ENCODE data around the gene UBR2. TPM values are rescaled to one million over a fixed set of nuclear protein-coding genes. Genes with fewer than 3 reads are reported as not detected.

Gene UBR2
- total and polyA plus RNA-seq, 2 experiments from 2014 or later, result 10.9 to 22.6 TPM

DNA sequence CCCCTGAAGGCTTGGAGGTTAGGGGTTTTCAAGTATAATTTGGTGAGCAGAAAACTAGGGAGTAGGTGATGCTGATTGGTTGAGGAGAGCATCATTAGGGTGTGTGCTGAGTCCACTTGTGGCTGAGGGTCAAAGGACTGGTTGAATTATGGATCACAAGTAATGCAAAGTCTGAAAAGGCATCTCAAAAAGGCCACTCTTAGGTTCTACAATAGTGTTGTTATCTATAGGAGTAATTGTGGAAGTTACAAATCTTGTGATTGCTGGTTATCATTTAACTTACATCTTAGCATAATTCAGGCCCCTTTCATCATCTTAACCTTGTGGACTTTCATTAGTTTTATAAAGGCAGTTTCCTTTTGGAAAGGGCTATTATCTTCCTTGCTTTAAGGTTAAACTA is 60.8 kb downstream of the UBR2 start:
- H3K4me1 ChIP-seq (ENCODE audit: low read depth), result no peaks in the 10 kb centered on the region
- no peak overlapping the region for H3K27ac ChIP-seq
- H3K27me3 ChIP-seq, result no peaks in the 10 kb centered on the region
- TF ChIP-seq, protein P1, sequence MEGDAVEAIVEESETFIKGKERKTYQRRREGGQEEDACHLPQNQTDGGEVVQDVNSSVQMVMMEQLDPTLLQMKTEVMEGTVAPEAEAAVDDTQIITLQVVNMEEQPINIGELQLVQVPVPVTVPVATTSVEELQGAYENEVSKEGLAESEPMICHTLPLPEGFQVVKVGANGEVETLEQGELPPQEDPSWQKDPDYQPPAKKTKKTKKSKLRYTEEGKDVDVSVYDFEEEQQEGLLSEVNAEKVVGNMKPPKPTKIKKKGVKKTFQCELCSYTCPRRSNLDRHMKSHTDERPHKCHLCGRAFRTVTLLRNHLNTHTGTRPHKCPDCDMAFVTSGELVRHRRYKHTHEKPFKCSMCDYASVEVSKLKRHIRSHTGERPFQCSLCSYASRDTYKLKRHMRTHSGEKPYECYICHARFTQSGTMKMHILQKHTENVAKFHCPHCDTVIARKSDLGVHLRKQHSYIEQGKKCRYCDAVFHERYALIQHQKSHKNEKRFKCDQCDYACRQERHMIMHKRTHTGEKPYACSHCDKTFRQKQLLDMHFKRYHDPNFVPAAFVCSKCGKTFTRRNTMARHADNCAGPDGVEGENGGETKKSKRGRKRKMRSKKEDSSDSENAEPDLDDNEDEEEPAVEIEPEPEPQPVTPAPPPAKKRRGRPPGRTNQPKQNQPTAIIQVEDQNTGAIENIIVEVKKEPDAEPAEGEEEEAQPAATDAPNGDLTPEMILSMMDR (IDR thresholded peaks at IDR 0.05; ENCODE audit: low read depth, low read length), result no peak
- H3K36me3 ChIP-seq, result peaks cover 11% of the 10 kb centered on the region
- no peaks in the 10 kb centered on the region for H3K9me3 ChIP-seq (ENCODE audit: low read depth)
- no peak overlapping the region for H3K4me3 ChIP-seq
- no peak for DNase-seq (ENCODE audit: low read depth in 1 of 2, low spot score in 1 of 2)

DNA sequence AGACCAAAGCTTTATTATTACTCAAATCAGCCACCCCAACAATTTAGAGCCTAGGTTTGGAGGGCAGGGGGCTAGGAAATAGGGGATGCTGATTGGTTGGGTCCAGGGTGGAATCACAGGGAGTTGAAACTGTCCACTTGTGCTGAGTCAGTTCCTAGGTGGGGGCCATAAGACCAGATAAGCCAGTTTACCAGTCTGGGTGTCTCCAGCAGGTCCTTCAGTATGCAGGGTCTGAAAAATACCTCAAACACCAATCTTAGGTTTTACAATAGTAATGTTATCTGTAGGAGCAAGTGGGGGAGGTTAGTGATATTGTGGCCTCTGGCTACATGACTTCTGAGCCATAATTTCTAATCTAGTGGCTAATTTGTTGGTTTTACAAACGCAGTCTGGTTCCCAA is 63.2 kb downstream of the UBR2 start:
- no peaks in the 10 kb centered on the region for H3K9me3 ChIP-seq (ENCODE audit: low read depth)
- TF ChIP-seq, protein P1 (IDR thresholded peaks at IDR 0.05; ENCODE audit: low read depth, low read length), result no peak
- no peaks in the 10 kb centered on the region for H3K4me1 ChIP-seq (ENCODE audit: low read depth)
- peak overlapping the region; percentile 48 for H3K27ac ChIP-seq
- no peak for DNase-seq (ENCODE audit: low read depth in 1 of 2, low spot score in 1 of 2)
- H3K4me3 ChIP-seq, result no peak overlapping the region
- H3K27me3 ChIP-seq, result no peaks in the 10 kb centered on the region
- H3K36me3 ChIP-seq, result peaks cover 4% of the 10 kb centered on the region

DNA sequence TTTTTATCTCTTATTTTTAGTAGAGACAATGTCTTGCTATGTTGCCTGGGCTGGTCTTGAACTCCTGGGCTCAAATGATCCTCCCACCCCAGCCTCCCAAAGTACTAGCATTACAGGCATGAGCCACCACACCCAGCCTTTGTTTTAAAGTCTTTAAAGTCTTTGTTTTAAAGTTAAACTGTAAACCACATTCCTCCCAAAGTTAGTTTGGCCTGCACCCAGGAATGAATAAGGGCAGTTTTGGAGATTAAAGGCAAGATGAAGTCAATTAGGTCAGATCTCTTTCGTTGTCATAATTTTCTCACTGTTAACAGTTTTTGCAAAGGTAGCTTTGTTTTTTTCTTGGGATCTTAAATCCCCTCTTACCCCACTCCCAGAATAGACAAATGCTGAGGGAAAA is 63.8 kb downstream of the UBR2 start:
- Histone ChIP-seq H3K9me3 (ENCODE audit: low read depth) (no peaks in the 10 kb centered on the region), H3K36me3 (peaks cover 10% of the 10 kb centered on the region), H3K4me3 (no peak overlapping the region), H3K27me3 (no peaks in the 10 kb centered on the region), H3K27ac (peak overlapping the region; percentile 55), H3K4me1 (ENCODE audit: low read depth) (no peaks in the 10 kb centered on the region)
- TF ChIP-seq, protein P1 (IDR thresholded peaks at IDR 0.05; ENCODE audit: low read depth, low read length), result no peak
- DNase-seq (ENCODE audit: low read depth in 1 of 2, low spot score in 1 of 2), result peak in 1 of 2 donors; percentile 33

DNA sequence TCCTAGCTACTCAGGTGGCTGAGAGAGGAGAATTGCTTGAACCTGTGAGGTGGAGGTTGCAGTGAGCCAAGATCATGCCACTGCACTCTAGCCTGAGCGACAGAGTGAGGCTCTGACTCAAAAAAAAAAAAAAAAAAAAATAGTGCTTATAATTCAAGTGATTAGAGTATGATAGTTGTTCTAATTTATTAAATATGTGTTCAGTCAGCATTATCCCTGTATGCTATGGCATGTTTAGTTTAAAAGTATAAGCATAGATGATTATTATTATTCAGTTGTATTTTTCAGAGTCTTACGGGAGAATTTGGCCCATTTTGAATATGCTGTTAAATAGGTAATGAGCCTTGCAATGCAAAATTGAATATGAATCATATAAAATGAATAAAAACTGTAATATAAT is 64.8 kb downstream of the UBR2 start:
- no peak for DNase-seq (ENCODE audit: low read depth in 1 of 2, low spot score in 1 of 2)
- peaks cover 13% of the 10 kb centered on the region for H3K36me3 ChIP-seq
- H3K27ac ChIP-seq, result no peak overlapping the region
- no peaks in the 10 kb centered on the region for H3K27me3 ChIP-seq
- TF ChIP-seq, protein P1 (IDR thresholded peaks at IDR 0.05; ENCODE audit: low read depth, low read length), result no peak
- no peaks in the 10 kb centered on the region for H3K4me1 ChIP-seq (ENCODE audit: low read depth)
- H3K4me3 ChIP-seq, result no peak overlapping the region
- H3K9me3 ChIP-seq (ENCODE audit: low read depth), result no peaks in the 10 kb centered on the region

DNA sequence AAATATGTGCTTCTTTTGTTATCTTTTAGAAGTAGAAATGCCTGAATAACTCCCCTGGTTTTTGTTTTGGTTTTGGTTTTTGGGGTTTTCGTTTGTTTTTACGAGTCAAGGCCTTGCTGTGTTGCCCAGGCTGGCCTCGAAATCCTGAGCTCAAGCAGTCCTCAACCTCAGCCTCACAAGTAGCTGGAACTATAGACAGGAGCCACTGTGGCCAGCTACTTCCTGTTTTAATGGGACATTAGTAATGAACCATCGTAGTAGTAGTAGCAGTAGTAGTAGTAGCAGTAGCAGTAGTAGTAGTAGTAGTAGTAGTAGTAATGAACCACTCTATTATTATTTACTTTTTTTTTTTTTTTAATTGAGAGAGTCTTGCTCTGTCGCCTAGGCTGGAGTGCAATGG is 66.0 kb downstream of the UBR2 start:
- TF ChIP-seq, protein P1 (IDR thresholded peaks at IDR 0.05; ENCODE audit: low read depth, low read length), result no peak
- no peak for DNase-seq (ENCODE audit: low read depth in 1 of 2, low spot score in 1 of 2)
- Histone ChIP-seq H3K4me1 (ENCODE audit: low read depth) (no peaks in the 10 kb centered on the region), H3K27me3 (no peaks in the 10 kb centered on the region), H3K4me3 (no peak overlapping the region), H3K27ac (no peak overlapping the region), H3K36me3 (peaks cover 24% of the 10 kb centered on the region), H3K9me3 (ENCODE audit: low read depth) (no peaks in the 10 kb centered on the region)

DNA sequence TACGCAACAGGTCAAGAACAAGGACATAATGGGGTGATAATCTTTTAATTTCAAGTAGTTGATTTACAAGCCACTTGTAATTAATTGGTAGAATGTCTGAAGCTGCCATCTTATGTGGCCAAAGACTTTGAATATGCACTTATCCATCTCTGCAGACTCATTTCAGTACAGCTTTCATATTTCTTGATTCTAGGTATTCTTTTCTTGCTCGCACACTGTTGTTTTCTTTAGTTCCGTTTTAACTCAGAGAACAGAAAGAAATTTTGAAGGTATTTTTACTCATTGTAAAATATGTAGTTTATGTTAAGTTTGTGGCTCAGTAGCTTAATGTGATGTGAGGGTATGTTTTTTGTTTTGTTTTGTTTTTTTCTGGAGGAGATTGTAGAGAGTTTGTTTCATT is 73.9 kb downstream of the UBR2 start:
- no peak for DNase-seq (ENCODE audit: low read depth in 1 of 2, low spot score in 1 of 2)
- no peaks in the 10 kb centered on the region for H3K9me3 ChIP-seq (ENCODE audit: low read depth)
- H3K27me3 ChIP-seq, result no peaks in the 10 kb centered on the region
- no peak overlapping the region for H3K4me3 ChIP-seq
- TF ChIP-seq, protein P1 (IDR thresholded peaks at IDR 0.05; ENCODE audit: low read depth, low read length), result no peak
- no peak overlapping the region for H3K27ac ChIP-seq
- peaks cover 61% of the 10 kb centered on the region for H3K36me3 ChIP-seq
- no peaks in the 10 kb centered on the region for H3K4me1 ChIP-seq (ENCODE audit: low read depth)
